ENCODE measurements around the gene PIK3R3.

Gene PIK3R3

DNA sequence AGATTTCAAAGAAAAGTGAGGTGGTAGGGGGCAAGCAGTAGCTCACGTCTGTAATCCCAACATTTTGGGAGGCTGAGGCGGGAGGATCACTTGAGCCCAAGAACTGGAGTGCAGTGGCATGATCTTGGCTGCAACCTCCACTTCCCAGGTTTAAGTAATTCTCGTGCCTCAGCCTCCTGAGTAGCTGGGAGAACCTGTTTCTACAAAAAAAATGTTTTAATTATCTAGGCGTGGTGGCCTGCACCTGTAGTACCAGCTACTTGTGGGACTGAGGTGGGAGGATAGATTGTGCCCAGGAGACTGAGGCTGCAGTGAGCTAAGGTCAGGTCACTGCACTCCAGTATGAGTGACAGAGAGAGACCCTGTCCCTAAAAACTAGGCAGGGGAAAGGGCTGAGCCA is 39.9 kb upstream of the PIK3R3 start:
- DNase-seq (ENCODE audit: low read depth, low spot score), result no peak
- no CpG with 5 or more reads among the region's 4 CpGs for WGBS (ENCODE audit: insufficient coverage, insufficient read length)
- H3K4me1 ChIP-seq (ENCODE audit: control insufficient read depth, insufficient read depth, low read length), result peaks cover 1% of the 10 kb centered on the region
- no peaks in the 10 kb centered on the region for H3K9me3 ChIP-seq (ENCODE audit: control insufficient read depth, insufficient read depth, low read length)
- H3K36me3 ChIP-seq (ENCODE audit: control insufficient read depth, insufficient read depth, low read length), result no peaks in the 10 kb centered on the region
- no peaks in the 10 kb centered on the region for H3K27me3 ChIP-seq (ENCODE audit: control insufficient read depth, insufficient read depth, low read length)
- no peak overlapping the region for H3K4me3 ChIP-seq (ENCODE audit: low read length)
- no peak overlapping the region for H3K27ac ChIP-seq (ENCODE audit: low read length)

DNA sequence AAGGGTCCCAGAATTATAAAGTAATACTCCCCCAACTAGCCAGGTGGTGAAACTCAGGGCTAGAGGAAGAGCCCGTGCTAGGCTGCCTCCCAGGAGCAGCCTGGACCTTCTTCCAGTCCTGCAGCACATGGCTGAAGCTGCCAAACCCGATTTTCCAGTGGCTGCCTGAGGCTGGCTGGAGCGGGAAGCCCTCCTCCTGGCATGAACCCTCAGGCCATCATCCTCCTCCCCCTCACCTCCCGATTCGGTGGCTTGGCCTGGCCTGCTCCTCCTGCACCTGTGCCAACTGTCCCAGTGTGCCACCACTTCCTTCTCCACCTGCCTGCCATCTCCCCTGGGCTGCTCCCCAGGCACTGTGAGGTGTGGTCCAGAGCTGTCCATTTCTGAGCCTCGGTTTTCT is 39.4 kb upstream of the PIK3R3 start:
- Histone ChIP-seq H3K4me1 (ENCODE audit: control insufficient read depth, insufficient read depth, low read length) (peaks cover 1% of the 10 kb centered on the region), H3K4me3 (ENCODE audit: low read length) (no peak overlapping the region), H3K27ac (ENCODE audit: low read length) (no peak overlapping the region), H3K9me3 (ENCODE audit: control insufficient read depth, insufficient read depth, low read length) (no peaks in the 10 kb centered on the region), H3K27me3 (ENCODE audit: control insufficient read depth, insufficient read depth, low read length) (no peaks in the 10 kb centered on the region), H3K36me3 (ENCODE audit: control insufficient read depth, insufficient read depth, low read length) (no peaks in the 10 kb centered on the region)
- DNase-seq (ENCODE audit: low read depth, low spot score), result no peak
- WGBS (ENCODE audit: insufficient coverage, insufficient read length), result no CpG with 5 or more reads among the region's 6 CpGs

DNA sequence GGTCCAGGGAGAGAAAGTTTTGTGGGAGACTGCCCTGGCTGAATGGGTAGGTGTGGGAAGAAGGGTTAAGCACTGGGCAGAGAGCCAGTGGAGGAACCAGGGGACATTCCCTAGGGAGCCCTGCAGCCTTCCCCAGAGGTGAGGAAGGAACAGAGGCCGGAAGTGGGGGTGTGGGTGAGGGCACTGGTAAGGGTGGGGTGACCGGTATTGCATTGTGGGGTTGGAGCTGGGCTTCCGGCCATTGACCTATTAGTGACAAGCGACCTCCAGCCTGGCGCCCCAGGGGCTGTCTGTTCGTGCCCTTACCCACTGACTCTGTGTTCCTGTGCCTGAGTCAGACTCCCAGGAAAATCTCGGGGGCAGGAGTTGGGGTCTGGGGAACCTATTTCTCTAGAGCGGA is 38.9 kb upstream of the PIK3R3 start:
- Histone ChIP-seq H3K27ac (ENCODE audit: low read length) (no peak overlapping the region), H3K9me3 (ENCODE audit: control insufficient read depth, insufficient read depth, low read length) (no peaks in the 10 kb centered on the region), H3K36me3 (ENCODE audit: control insufficient read depth, insufficient read depth, low read length) (no peaks in the 10 kb centered on the region), H3K27me3 (ENCODE audit: control insufficient read depth, insufficient read depth, low read length) (no peaks in the 10 kb centered on the region; the same call in 1 of the 2 replicates), H3K4me3 (ENCODE audit: low read length) (no peak overlapping the region), H3K4me1 (ENCODE audit: control insufficient read depth, insufficient read depth, low read length) (peaks cover 4% of the 10 kb centered on the region)
- WGBS (ENCODE audit: insufficient coverage, insufficient read length), result no CpG with 5 or more reads among the region's 8 CpGs
- no peak for DNase-seq (ENCODE audit: low read depth, low spot score)

DNA sequence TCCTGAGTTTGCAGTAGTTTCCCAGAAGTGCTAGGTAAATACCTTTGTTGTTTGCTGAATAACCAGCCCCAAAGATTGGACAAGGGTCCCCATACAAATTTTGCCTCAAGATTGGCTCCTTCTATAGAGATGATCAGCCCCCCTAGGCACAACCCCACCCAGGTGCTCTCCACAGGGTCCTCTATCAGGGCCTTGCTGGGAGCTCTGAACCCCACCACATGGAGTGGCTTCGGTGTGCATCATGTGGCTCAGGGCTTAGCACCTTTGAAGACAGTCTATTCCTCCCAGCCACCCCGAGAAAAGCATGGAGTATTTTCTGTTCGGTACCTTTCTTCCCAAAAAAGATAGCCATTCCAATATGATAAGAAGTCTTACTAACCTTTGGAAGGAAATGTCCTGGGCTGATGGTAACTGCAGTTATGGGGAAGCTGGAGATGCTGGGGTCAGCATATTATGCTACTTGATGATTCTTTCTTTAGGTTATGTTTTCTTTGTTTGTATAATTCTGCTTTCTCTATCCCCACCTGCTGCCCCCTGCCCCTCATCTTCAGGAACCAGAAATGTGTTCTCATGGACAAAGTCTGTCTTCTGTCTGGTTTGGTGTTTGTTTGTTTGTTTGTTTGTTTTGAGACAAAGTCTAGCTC is 37.5 kb upstream of the PIK3R3 start:
- no CpG with 5 or more reads among the region's 3 CpGs for WGBS (ENCODE audit: insufficient coverage, insufficient read length)

DNA sequence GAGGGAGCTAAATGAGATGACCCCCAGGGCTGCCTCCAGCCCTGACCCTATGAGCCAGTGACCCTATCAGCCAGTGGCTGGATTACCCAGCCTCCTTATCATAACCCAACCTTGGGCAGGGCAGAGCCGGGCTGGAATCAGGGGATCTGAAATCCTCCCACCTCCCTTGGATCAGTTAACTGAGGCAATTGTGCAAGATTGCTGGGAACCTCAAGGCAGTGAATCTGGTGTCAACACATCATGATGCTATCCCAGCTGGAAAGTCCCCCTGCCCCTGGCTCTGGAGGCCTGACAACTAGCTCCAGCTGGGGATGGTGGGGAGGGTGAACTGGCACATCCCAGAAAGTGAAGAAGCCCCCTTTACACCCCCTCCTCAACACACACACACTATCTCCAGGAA is 36.0 kb upstream of the PIK3R3 start:
- no CpG with 5 or more reads among the region's 1 CpG for WGBS (ENCODE audit: insufficient coverage, insufficient read length)
- DNase-seq (ENCODE audit: low read depth, low spot score), result no peak
- H3K27me3 ChIP-seq (ENCODE audit: control insufficient read depth, insufficient read depth, low read length), result no peaks in the 10 kb centered on the region; the same call in 1 of the 2 replicates
- no peaks in the 10 kb centered on the region for H3K36me3 ChIP-seq (ENCODE audit: control insufficient read depth, insufficient read depth, low read length)
- H3K9me3 ChIP-seq (ENCODE audit: control insufficient read depth, insufficient read depth, low read length), result no peaks in the 10 kb centered on the region
- H3K4me1 ChIP-seq (ENCODE audit: control insufficient read depth, insufficient read depth, low read length), result peaks cover 4% of the 10 kb centered on the region
- H3K4me3 ChIP-seq (ENCODE audit: low read length), result no peak overlapping the region
- H3K27ac ChIP-seq (ENCODE audit: low read length), result no peak overlapping the region

More for the DNA sequence above, 37.5 kb upstream of the PIK3R3 start:
- DNase-seq (ENCODE audit: low read depth, low spot score), result no peak
- Histone ChIP-seq H3K4me1 (ENCODE audit: control insufficient read depth, insufficient read depth, low read length) (peaks cover 4% of the 10 kb centered on the region), H3K36me3 (ENCODE audit: control insufficient read depth, insufficient read depth, low read length) (no peaks in the 10 kb centered on the region), H3K4me3 (ENCODE audit: low read length) (no peak overlapping the region), H3K9me3 (ENCODE audit: control insufficient read depth, insufficient read depth, low read length) (no peaks in the 10 kb centered on the region), H3K27ac (ENCODE audit: low read length) (no peak overlapping the region), H3K27me3 (ENCODE audit: control insufficient read depth, insufficient read depth, low read length) (no peaks in the 10 kb centered on the region; the same call in 1 of the 2 replicates)

DNA sequence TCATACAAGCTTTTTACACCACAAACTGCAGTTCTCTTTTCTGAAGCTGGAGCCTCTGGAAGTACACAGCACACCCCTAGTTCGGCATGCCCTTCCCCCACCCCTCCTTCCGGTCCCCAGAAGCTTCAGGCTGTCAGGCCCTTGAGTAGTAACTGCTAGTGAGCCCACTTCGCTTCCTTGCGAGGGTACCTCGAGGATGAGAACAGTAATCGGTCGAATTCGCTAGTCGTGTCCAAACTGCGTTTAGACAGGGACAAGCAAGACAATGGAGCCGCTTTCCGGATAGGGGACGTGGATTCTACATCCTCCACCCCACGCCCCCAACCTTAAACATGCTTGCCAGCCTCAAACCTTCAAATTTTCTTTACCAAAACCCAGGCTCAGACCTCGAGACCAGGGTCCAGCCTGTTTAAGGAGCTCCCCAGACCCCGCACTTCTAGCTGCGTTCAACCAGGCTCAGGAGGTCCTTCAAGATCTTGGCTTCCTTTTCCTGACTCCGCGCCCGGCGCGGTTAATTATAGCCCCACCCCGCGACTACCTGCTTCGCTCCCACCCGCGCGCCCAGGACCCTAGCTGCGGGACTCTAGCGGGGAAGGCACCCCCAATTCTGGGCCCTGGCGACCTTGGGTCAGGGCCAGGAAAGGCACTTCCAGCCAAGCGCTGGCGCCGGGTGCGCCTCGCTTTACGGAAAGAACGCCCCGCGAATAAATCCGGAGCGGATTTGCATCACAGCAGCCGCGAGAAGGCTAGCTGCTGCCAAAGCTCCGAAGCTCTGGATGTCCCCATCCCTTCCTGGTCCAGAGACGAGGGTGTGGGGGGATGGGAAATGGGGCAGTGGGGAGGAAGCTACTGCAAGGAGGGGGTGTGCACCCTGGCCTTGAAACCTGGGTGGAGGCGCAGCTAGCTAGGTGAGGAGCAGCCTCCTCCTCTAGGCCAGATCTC is 34.4 kb upstream of the PIK3R3 start:
- H3K4me3 ChIP-seq (ENCODE audit: low read length), result no peak overlapping the region
- no peaks in the 10 kb centered on the region for H3K36me3 ChIP-seq (ENCODE audit: control insufficient read depth, insufficient read depth, low read length)
- peaks cover 3% of the 10 kb centered on the region; the same call in 1 of the 2 replicates for H3K4me1 ChIP-seq (ENCODE audit: control insufficient read depth, insufficient read depth, low read length)
- no CpG with 5 or more reads among the region's 47 CpGs for WGBS (ENCODE audit: insufficient coverage, insufficient read length)
- H3K27me3 ChIP-seq (ENCODE audit: control insufficient read depth, insufficient read depth, low read length), result no peaks in the 10 kb centered on the region; the same call in 1 of the 2 replicates
- H3K27ac ChIP-seq (ENCODE audit: low read length), result no peak overlapping the region
- no peak for DNase-seq (ENCODE audit: low read depth, low spot score)
- H3K9me3 ChIP-seq (ENCODE audit: control insufficient read depth, insufficient read depth, low read length), result no peaks in the 10 kb centered on the region

DNA sequence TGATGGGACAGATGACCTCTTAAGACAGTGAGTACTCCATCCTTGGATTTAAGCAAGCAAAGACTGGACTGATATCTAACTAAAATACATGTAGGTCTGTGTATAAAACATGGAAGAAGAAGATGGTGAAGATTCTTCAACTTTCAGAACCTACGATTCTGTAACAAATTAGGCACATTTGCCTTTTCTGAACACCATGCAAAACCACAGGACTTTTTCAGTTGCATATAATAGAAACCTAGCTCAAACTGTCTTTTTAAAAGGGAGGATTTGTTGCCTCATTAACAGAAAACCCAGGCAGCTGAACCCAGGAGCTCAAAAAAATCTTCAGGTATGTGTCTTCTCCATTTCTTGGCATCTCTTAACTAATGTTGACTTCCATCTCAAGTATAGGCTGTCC is 27.8 kb upstream of the PIK3R3 start:
- no peak overlapping the region for H3K4me3 ChIP-seq (ENCODE audit: low read length)
- no peaks in the 10 kb centered on the region for H3K27me3 ChIP-seq (ENCODE audit: control insufficient read depth, insufficient read depth, low read length)
- no peak for DNase-seq (ENCODE audit: low read depth, low spot score)
- no peaks in the 10 kb centered on the region for H3K9me3 ChIP-seq (ENCODE audit: control insufficient read depth, insufficient read depth, low read length)
- H3K4me1 ChIP-seq (ENCODE audit: control insufficient read depth, insufficient read depth, low read length), result no peaks in the 10 kb centered on the region
- no CpG with 5 or more reads among the region's 1 CpG for WGBS (ENCODE audit: insufficient coverage, insufficient read length)
- H3K36me3 ChIP-seq (ENCODE audit: control insufficient read depth, insufficient read depth, low read length), result no peaks in the 10 kb centered on the region
- no peak overlapping the region for H3K27ac ChIP-seq (ENCODE audit: low read length)

DNA sequence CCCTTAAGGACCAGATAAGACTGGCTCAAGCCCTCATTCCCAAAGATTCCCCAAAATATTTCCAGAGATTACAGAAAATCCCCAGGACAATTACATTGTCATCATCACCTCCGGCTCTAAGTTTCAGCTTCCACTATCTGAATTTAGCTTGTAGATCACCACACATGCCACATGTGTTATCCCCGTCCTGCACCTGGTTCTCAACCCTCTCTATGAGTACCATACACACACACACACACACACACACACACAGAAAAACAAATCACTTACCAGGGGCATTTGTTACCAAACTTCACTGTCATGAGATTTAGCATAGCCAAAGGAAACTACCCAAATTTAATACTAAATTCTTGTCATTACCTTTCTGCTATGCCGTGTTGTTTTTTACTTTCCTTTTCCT is 27.1 kb upstream of the PIK3R3 start:
- Histone ChIP-seq H3K27ac (ENCODE audit: low read length) (no peak overlapping the region), H3K9me3 (ENCODE audit: control insufficient read depth, insufficient read depth, low read length) (no peaks in the 10 kb centered on the region), H3K27me3 (ENCODE audit: control insufficient read depth, insufficient read depth, low read length) (no peaks in the 10 kb centered on the region), H3K4me3 (ENCODE audit: low read length) (no peak overlapping the region), H3K4me1 (ENCODE audit: control insufficient read depth, insufficient read depth, low read length) (no peaks in the 10 kb centered on the region), H3K36me3 (ENCODE audit: control insufficient read depth, insufficient read depth, low read length) (no peaks in the 10 kb centered on the region)
- no CpG with 5 or more reads among the region's 3 CpGs for WGBS (ENCODE audit: insufficient coverage, insufficient read length)
- DNase-seq (ENCODE audit: low read depth, low spot score), result no peak

DNA sequence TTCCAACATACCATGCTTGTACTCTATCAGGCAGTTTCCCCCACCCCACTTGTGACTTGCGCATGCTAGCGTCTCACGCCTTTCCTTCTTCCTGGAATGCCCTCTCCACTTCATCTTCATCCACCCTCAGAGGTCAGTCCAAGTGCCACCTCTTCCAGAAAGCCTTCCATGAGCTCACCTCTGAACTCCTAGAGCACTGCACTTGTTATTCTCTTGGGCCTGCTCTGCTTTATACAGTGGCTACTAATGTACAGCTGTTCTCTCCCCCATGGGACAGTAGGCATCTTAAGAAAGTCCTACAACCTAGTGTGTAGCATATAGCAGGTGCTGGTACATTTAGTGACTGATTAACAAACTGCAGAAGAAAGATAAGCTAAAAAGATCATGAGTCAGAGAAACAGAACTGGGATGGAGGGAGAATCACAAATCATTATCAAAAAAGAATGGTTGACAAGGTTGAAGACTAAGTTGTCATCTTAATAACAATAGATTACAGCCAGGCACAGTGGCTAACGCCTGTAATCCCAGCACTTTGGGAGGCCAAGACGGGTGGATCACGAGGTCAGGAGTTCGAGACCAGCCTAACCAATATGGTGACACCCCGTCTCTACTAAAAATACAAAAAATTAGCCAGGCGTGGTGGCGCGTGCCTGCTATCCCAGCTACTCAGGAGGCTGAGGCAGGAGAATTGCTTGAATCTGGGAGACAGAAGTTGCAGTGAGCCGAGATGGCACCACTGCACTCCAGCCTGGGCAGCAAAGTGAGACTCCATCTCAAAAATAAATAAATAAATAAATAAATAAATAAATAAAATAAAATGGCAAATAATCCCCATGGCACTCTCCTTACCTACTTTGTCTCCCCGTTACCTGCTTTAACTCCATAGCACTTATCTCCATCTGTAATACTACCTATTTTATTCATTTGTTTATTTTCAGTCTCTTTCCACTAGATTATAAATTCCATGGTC is 26.2 kb upstream of the PIK3R3 start:
- H3K36me3 ChIP-seq (ENCODE audit: control insufficient read depth, insufficient read depth, low read length), result no peaks in the 10 kb centered on the region
- no peak for DNase-seq (ENCODE audit: low read depth, low spot score)
- H3K4me3 ChIP-seq (ENCODE audit: low read length), result no peak overlapping the region
- H3K9me3 ChIP-seq (ENCODE audit: control insufficient read depth, insufficient read depth, low read length), result no peaks in the 10 kb centered on the region
- no peaks in the 10 kb centered on the region for H3K27me3 ChIP-seq (ENCODE audit: control insufficient read depth, insufficient read depth, low read length)
- H3K4me1 ChIP-seq (ENCODE audit: control insufficient read depth, insufficient read depth, low read length), result no peaks in the 10 kb centered on the region
- WGBS (ENCODE audit: insufficient coverage, insufficient read length), result no CpG with 5 or more reads among the region's 13 CpGs
- no peak overlapping the region for H3K27ac ChIP-seq (ENCODE audit: low read length)

DNA sequence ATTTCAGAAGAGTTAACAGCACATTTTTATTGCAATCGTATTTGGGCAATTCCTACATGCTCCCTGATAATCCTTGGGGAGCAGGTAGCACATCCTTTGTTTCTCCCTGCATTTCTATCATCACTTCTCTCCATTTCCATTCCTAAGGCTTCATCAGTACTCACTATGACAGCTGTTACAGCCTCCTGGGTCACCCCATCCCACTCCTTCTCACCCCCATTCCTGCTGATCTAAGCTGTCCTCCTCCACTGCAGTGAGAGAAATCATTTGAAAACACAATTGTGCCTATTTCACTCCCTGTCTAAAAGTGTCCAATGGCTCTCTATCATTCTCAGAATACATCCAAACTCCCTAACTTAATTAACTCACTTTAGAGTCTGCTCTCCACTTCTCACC is 25.5 kb upstream of the PIK3R3 start:
- Histone ChIP-seq H3K4me1 (ENCODE audit: control insufficient read depth, insufficient read depth, low read length) (no peaks in the 10 kb centered on the region), H3K9me3 (ENCODE audit: control insufficient read depth, insufficient read depth, low read length) (no peaks in the 10 kb centered on the region), H3K27me3 (ENCODE audit: control insufficient read depth, insufficient read depth, low read length) (no peaks in the 10 kb centered on the region), H3K36me3 (ENCODE audit: control insufficient read depth, insufficient read depth, low read length) (no peaks in the 10 kb centered on the region), H3K27ac (ENCODE audit: low read length) (no peak overlapping the region), H3K4me3 (ENCODE audit: low read length) (no peak overlapping the region)
- WGBS (ENCODE audit: insufficient coverage, insufficient read length), result no CpG with 5 or more reads among the region's 1 CpG
- DNase-seq (ENCODE audit: low read depth, low spot score), result no peak

All from iPS DF 6.9 (cell line).